NCI-H510A treated with DMSO at 0.1 percent for 48 hours (cell line): ENCODE measurements around the gene TSPO2.

Experiments used
- DNase-seq: peaks from one replicate; lab custom pipeline; 2025; lab: John Stamatoyannopoulos, UW

The TSPO2 gene

DNA sequence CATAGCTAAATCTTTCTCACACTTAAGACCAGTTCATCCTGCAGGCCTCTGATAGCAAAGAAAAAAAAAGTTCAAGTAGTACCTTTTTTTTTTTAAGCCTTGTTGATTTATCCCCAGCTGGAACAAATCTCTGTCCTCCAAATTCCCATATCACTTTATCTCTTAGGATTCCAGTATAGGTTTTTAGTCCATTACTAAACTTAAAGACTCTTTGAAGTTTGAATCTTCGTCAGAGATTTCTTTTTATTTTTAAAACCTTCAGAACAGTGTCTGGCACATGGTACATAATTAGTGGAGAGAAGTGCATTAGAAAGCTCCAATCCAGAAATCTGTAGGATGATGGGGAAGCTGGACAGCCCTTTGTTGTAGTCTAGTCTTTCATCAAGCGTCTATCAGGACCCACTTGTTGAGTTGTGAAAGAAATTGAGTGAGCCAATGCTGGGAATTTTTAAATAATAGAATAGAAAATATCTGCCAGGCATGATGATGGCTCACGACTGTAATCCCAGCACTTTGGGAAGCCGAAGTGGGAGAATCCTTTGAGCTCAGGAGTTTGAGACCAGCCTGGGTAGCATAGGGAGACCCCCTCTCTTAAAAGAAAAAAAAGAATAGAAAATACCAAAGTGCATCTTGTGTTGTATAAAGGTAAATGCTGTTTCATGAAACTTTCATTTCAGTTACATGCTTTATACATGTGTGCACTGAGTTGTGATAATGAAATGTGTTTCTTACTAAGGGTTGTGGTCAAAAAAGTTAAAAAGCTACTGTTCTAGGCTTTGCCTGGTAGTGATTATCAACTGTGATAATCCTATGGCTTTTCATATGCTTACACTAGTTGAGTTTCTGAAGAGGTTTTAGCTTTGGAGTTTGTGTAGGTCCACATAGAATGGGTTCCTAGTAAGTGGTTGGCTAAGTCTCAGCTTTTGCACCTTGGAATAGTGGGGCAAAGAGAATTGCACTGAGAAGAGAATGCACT is 33.7 kb downstream of the TSPO2 start:
- DNase-seq = no peak

DNA sequence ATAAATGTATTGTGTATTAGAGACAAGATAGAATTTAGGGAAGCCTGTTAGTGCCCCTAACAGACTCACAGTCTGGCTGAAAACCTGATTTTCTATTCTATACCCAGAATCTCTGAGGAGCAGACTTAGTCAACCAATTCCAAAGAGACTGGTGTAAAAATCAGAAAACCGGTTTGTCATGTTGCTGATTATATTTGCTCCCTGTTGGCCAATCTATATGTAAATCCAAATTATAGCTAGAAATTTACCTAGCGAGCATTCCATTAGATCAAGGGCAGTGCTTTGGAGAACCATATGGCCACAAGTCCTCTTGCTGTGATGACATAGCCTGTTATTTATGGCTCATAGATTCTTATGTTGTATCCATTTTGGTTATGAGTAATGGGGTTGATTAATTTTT is 35.3 kb downstream of the TSPO2 start:
- DNase-seq = no peak

DNA sequence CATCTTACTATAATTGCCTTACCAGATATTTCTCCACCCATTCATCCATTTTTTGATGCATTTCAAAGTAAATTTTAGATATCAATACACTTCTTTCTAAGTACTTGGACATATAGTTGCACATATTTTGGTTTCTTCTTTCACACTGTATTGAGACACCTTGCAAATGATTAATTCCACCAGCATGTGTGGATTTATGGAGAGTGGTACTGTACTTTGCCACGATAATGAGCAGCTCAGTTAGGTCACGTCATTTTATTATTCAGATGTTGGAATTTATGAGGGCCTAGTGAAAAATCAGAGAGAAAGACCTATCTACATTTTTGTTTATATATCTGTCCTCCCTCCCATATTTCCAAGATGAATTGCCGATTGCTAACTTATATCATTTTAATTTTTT is 35.8 kb downstream of the TSPO2 start:
- DNase-seq = no peak

DNA sequence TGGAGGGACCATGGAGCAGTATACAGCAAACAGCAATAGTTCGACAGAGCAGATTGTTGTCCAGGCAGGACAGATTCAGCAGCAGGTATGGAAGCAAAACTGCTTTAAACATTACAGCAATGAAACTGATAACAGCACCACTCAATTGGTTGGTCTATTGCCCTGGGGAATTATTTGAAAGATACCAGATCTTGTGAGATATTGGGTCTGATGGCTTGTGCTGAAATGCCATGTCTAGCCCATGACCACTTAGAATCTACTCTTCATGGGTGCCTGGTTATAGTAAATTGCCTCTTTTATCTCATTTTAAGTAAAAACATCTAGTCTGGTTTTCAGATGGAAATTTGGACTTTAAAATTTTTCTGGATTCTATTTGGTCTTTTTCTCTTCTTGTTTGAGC is 36.8 kb downstream of the TSPO2 start:
- DNase-seq = no peak

DNA sequence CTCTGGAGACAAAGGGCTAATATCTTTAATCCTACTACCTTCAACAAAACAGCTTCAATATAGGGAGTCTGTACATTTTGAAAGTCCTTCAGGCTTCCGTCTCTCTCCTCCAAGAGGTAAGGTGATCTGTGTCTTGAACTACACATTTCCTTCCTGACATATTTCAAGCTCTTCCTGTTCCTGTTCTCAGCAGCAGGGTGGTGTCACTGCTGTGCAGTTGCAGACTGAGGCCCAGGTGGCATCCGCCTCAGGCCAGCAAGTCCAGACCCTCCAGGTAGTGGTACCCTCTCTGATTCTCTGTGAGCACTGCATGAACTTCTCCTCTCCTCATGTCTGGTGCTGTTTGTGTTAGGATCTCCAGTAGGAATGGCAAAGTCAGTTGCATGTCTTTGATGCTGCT is 38.4 kb downstream of the TSPO2 start:
- no peak for DNase-seq

DNA sequence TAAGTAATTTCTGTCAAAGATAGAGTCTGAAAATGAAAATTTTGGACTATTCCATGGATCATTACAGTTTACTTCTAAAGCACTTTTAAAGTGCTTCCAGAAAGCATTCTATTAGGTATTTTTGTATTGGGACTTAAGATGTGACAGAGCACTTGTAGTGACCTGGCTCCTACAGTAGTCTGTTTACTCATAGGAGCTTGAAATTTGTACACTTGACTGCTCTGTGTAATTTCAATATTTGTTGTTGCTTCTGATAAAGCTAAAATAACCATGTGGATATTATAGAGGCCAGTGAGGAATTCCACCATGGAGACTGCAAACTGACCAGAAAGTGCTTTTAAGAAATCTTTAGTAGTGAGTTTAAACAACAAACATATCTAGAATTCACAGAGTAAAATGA is 40.8 kb downstream of the TSPO2 start:
- DNase-seq = no peak

DNA sequence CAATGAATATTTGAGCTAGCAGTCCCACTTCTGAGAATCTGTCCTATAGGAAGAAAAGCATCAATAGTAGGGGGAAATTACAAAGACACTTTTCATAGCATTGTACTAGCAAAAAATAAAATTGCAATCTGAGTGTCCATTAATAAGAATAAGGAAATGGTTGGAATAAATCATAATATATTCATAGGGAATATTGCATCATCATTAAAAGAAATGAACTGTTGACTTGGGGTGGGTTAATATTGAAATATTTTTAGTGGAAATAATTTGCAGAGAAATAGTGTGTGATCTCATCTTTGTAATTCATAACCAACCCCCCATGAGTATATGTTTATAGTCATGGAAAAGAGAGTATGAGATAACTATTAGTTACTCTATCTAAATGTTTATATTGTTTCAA is 42.9 kb downstream of the TSPO2 start:
- no peak for DNase-seq

DNA sequence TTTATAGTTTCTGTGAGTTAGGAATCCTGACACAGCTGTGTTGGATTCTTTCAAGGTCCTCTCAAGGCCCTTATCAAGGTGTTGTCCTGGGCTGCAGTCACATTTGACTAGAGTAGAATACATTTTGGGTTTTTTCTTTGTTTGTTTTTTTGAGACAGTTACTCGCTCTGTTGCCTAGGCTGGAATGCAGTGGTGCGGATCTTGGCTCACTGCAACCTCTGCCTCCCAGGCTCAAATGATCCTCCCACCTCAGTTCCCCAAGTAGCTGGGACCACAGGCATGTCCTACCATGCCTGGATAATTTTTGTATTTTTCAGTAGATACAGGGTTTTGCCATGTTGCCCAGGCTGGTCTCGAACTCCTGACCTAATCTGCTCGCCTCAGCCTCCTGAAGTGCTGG is 46.2 kb downstream of the TSPO2 start:
- DNase-seq = no peak

DNA sequence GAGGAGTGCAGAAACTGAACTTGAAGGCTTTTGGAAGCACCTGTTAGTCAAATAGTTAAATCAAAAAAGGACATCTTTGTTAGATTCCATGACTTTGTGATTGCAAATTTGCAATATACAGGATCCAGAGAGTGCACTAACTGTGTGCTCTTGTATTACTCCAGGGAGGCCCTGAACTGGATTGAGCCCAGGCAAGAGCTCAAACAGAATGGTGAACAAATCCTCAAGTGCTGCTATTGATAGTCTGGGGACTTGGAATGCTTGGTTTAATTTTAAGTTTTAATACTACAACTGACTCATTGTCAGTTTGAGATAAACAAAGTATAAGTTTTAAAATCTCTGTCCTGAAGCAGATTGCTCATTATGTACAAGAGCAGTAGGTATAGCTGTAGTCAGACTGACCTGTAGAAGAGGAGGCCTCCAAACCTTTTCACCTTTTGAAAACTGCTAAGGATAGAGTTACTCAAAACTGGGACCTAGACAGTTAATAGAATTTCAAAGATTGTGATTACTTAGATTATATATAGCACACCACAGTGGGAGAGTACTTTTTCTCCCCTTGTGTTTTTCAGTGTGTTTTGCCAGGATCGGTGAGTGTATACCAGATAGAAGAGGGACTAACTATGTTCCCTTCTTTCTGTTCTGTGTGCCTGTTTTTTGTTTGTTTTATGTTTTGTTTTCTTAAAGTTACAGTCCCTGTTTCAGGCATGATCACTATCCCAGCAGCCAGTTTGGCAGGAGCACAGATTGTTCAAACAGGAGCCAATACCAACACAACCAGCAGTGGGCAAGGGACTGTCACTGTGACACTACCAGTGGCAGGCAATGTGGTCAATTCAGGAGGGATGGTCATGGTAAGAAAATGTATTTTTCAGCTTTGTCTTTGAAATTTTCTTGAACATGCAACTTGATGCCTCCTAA is 48.8 kb downstream of the TSPO2 start:
- no peak for DNase-seq

DNA sequence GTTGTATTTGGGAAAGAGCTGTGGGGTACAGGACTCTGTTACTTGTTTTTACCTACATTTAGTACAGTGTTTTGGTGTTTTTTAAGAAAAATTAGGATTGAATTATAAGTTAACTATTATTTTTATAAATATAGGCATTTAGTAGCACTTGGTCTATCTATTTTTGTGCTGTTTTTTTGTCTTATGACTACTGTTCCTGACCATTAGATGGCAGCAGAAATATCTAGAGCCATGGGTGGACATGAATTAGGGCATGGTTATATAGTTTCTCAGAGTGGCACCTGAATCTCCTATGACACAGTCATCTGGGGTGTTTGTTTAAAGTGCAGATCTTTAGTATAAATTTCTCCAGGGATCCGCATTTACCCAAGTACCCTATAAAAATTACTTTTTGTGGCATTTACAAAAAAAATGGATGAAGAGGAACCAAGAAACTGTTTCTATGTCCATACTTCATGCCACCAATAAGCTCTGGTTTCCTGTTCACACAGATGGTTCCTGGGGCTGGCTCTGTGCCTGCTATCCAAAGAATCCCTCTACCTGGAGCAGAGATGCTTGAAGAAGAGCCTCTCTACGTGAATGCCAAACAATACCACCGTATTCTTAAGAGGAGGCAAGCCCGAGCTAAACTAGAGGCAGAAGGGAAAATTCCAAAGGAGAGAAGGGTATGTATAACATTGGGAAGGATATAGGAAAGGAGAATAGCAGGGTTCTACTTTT is 50.3 kb downstream of the TSPO2 start:
- DNase-seq = peak; percentile 32

DNA sequence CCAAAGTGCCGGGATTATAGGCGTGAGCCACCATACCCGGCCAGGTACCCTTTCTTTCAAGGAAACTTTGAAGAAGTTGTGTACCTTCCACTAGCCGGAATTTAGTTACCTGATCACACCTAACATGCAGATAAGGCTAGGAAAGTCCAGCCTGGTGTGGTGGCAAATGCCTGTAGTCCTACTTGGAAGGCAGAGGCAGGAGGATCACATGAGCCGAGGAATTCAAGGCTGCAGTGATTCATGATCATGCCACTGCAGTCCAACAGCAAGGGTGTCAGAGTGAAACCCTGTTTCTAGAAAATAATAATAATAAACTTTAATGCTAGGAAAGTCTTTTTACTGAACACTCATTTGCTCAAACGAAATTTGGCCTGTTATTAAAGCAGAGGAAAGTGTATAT is 51.5 kb downstream of the TSPO2 start:
- DNase-seq = no peak
